H54 (cell line): ENCODE data around the gene TBC1D20.
"Not testable (repeated sequence)": the region's sequence is repeated elsewhere in the genome, so short reads cannot be mapped to it uniquely, and the experiment has no call there.

ENCODE experiments used
- DNase-seq: peaks from one replicate; pipeline ENCODE4 v3.0.0; 2011; ENCODE audit warnings: low spot score, mixed read lengths; ENCODE audit not compliant: insufficient read length
- FAIRE-seq: peaks from 3 replicates; lab custom pipeline; 2011; peaks lifted over from hg19 to GRCh38; lab: Jason Lieb, UNC
- POLR2A ChIP-seq: IDR thresholded peaks from 2 replicates; pipeline ENCODE4 v1.6.1; 2011; ENCODE audit warnings: low read depth, mild to moderate bottlenecking, low read length

The TBC1D20 gene

DNA sequence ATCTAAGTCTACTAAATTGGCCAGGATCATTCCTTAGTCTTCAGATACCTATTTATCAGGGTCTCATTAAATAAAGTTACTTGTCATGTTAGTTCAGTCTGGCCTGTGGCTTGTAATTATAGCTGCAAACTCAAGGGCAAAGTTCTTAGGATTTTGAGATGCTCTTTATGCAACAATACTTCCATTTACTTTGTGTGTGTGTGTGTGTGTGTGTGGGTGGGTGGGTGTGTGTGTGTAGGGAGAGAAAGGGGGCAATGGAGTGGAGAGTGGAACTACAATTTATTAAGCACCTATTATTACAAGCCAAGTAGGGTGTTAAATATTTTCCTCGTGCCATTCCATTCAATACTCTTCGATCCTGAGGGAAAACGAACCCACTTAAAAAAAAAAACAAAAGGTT is 17.7 kb upstream of the TBC1D20 start:
- TF ChIP-seq POLR2A = no peak
- no peak for FAIRE-seq
- no peak for DNase-seq

GRCh38 chr20:479487-479886 is 17.2 kb upstream of the TBC1D20 start:
- no peak for TF ChIP-seq POLR2A
- no peak for DNase-seq
- FAIRE-seq = no peak

DNA sequence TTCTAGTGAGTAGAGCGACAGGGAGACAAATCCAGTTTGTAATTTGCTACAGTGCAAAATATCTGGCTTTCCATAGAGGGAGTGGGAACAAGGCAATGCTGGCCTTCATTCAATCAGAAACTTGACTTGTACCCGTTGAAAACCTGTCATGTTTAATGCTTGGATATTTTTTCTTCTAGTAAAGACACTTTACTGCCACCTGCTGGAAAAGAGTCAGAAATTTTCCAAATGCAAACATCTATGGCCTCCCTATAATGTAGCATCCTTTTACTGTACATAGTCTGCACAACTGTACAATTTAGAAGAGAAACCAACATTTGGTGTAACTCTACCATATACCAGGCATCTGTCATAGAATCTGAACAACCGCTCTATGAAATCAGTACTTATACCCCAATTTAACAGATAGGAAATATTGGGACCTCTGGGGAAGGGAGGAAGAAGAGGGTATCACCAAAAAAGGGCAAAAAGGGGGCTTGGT is 16.7 kb upstream of the TBC1D20 start:
- DNase-seq (peak; percentile 23), FAIRE-seq (peak; percentile 64)
- TF ChIP-seq POLR2A = no peak

DNA sequence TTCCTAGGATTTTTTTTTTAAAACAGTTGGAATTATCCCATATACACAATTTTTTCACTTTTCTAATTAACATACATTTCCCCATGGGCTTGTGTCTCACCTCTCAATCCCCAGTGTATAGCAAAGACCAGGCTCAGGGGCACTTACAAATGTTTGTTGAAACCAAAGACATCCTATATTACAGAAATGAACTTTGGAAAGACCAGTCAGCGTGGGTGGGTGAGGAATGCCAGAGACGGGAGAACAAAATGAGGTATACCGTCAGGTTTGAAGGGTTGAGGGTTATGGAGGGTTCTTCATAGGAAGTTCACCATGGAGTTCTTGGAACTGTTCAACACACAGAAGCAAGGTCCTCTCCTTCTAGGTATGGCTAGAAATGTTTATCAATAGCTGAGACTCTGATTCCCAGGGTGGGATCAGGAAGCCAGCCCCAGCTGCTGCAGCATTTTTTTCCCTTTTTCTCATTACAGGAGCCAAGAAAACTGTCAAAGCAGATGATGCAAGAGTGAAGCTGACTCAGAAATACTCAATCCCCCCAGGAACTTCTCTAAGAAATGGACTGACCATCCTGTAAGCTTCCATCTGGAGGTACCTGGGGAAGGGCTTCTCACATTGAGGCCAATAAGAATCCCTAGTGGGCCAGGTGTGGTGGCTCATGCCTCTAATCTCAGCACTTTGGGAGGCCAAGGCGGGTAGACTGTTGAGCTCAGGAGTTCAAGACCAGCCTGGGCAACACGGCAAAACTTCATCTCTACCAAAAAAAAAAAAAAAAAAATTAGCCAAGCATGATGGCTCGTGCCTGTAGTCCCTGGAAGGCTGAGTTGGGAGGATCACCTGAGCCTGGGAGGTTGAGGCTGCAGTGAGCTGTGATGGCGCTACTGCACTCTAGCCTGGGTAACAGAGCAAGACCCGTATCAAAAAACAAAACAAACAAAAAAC is 15.9 kb upstream of the TBC1D20 start:
- no peak for TF ChIP-seq POLR2A
- no peak for FAIRE-seq
- DNase-seq = no peak

- not testable (repeated sequence) for DNase-seq, FAIRE-seq
Observed at GRCh38 chr20:476561-477249, 14.4 kb upstream of the TBC1D20 start.

DNA sequence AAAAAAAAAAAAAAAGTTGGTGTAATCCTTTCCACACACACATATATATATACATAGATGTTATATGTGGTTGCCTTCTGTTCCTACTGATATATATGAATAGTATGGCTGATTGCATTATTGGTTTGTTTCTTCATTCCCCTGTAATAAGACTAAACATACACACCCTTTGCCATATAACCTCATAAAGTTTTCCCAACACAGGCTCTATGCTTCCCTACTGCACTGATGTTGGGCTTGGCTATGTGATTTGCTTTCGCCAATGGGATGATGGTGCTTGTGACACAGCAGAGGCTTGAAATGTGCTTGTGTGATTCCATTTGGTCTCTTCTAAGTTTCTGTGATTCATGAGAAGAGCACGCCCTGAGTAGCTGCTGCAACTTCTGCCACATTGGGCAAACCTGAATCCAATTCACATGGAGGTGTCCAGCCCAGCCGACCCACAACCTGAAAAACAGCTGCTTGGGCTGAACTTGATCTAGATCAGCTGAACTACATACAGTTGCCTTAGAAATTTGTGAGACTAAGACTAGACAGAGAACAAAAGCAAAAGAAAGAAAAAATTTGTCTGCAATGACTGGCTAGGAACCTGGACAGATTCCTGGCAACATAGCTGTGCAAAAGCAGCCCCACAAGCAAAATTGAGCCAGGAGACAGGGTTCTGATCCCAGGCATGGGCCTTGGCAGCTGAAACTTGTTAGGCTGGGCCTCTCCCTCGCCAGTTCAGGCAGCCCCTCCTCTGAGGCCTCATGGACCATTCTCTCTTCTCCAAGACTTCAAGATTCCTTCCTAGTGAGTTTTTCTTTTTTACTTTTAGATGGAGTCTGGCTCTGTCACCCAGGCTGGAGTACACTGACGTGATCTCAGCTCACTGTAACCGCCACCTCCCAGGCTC is 13.4 kb upstream of the TBC1D20 start:
- FAIRE-seq (no peak), DNase-seq (no peak)
- TF ChIP-seq POLR2A = no peak

DNA sequence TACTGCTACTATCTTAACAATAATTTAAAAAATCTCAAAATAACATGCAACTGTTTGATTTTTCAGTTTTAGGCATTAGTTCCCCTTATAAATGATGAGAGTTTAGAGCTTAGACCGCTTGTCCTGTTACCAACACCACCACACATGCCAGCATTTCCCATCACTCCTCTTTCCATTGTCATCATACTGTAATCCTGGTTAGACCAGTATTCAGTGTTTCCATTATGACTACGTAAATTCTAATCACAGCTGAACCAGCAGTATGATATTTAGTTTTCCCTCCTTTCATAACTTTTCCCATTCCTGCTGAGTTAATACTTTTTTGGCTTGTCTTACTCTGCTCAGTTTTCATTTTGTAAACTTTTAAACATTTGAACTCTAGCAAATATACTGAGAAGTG is 12.2 kb upstream of the TBC1D20 start:
- no peak for TF ChIP-seq POLR2A
- no peak for FAIRE-seq
- DNase-seq = no peak

DNA sequence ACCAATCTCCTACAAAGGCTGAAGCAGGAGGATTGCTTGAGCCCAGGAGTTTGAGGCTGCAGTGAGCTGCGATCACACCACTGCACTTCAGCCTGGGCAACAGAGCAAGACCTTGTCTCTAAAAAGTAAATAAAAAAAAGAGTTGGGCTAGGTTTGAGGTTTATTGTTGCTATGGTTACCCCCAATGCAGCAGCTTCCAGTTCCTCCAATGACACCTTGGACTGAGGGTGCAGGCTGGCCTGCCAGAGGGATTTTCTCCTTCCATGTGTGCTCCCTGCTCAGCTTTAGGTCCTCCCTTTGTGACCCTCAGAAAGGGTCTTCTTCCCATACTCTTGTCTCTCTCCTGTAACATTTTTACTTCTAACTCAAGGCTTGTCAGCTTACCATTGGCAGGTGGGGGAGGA is 10.6 kb upstream of the TBC1D20 start:
- no peak for TF ChIP-seq POLR2A
- FAIRE-seq = no peak

GRCh38 chr20:472137-472846 is 10.0 kb upstream of the TBC1D20 start:
- FAIRE-seq (no peak), DNase-seq (no peak)
- TF ChIP-seq POLR2A = no peak

More for the DNA sequence above, 10.6 kb upstream of the TBC1D20 start:
- DNase-seq = no peak

- DNase-seq (no peak), FAIRE-seq (no peak)
- TF ChIP-seq POLR2A = no peak
Observed at GRCh38 chr20:469746-470490, 7.6 kb upstream of the TBC1D20 start.

DNA sequence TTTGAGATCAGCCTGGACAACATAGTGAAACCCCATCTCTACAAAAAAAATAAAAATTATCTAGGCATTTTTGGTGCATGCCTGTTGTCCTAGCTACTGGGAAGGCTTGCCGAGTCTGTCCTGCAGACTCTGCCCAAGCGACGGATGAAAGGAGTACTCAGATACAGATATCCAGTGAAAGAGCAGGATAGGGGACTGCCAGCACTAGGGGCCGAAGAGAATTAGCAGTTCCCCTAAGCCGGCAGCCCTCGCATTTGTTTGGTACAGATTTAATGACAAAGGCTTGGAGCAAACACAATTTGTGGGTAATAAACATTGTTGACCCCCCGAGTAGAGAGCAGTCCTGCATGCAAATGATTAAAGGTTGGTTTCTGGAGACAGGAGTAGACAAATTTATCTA is 5.4 kb upstream of the TBC1D20 start:
- no peak for TF ChIP-seq POLR2A
- no peak for FAIRE-seq
- DNase-seq = no peak

DNA sequence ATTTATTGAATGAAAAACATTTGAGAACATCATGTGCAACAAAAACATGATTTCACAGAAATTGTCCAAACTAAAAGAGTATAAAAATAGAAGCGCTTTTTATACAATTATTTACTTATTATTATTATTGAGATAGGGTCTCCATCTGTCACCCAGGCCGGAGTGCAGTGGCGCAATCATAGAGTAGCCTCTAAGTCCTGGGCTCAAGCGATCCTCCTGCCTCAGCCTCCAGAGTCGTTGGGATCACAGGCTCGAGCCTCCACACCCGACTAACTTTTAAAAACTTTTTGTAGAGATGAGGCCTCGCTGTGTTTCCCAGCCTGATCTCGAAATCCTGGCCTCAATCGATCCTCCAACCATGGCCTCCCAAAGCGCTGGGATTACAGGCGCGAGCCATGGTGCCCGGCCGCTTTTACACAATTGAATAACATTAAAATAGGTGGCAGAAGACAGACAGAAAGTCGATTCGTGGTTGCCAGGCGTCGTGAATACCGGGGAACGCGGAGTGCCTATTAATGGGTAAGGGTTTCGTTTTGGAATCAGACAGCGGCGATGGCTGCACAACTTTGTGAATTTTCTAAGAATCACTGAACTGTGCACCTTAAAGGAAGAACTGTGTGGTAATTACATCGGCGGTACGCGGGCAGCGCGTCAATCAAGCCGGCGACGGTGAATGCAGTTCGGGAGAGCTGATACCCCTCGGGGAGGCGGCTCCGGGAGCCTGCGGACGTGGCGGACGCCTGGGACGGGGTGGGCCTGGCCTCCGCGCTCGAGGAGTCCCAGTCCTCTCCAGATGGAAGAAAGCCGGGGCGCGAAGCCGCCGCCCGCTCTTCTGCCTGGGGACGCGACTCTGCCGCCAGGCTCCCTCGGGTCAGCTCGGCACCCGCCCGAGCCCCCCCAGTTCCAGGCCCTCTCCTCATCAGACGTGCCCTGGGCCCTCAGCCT is 807 bp downstream of the TBC1D20 start:
- no peak for TF ChIP-seq POLR2A
- DNase-seq (peak; percentile 57), FAIRE-seq (no peak)
